Kidney epithelial cell (primary cell): ENCODE results near the gene PLD1. TPM values are rescaled to one million over a fixed set of nuclear protein-coding genes. Genes with fewer than 3 reads are reported as not detected.

Experiments used
- DNase-seq: peaks from one replicate; pipeline ENCODE4 v3.0.0-alpha.2; 2010; ENCODE audit warnings: low read depth
- H3K27me3 ChIP-seq: 2 replicates; pipeline ENCODE4 v1.6.0; 2011; ENCODE audit warnings: low read length; ENCODE audit not compliant: control insufficient read depth, insufficient read depth
- H3K36me3 ChIP-seq: 2 replicates; pipeline ENCODE4 v1.5.1; 2011; ENCODE audit warnings: low read length; ENCODE audit not compliant: control insufficient read depth, insufficient read depth
- H3K4me3 ChIP-seq: 2 replicates; pipeline ENCODE4 v1.5.1; 2011; ENCODE audit warnings: low read depth, mild to moderate bottlenecking, control low read depth, low read length
- CTCF ChIP-seq: IDR thresholded peaks from 2 replicates; pipeline ENCODE4 v1.5.1; 2011; ENCODE audit warnings: mild to moderate bottlenecking, moderate library complexity, low read length, control low read depth, inconsistent platforms; ENCODE audit not compliant: insufficient read depth, poor library complexity, severe bottlenecking
- total RNA-seq: library from RNA; depleted of rRNA; stranded (reverse); fragments of >200 nt; gene quantifications from 2 replicates; pipeline ENCODE4 v1.2.3, GENCODE V29; 2015

PLD1 gene
- total RNA-seq, 1 donor from 2014 or later = 5.8 TPM

DNA sequence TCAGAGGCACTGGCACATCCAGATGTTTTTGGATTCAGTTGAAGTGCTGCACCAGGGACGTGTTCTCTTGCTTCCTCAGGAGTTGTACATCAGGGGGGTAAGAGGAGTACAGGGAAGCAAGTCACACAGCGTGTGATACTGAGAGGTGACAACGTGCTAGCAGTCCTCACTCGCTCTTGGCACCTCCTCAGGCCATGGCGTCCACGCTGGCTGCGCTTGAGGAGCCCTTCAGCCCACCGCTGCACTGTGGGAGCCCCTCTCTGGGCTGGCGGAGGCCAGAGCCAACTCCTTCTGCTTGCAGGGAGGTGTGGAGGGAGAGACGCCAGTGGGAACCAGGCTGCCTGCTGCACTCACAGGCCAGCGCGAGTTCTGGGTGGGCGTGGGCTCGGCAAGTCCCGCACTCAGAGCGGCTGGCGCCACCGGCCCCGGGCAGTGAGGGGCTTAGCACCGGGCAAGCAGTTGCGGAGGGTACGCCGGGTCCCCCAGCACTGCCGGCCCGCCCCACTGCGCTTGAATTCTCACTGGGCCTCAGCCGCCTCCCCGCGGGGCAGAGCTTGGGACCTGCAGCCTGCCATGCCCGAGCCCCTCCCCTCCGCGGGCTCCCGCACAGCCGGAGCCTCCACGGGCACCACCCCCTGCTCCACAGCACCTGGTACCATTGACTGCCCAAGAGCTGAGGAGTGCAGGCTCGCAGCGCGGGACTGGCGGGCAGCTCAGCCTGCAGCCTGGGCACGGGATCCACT, 64.5 kb downstream of the PLD1 start:
- no peaks in the 10 kb centered on the region for H3K36me3 ChIP-seq
- no peak for TF ChIP-seq CTCF
- no peaks in the 10 kb centered on the region for H3K27me3 ChIP-seq
- no peak overlapping the region for H3K4me3 ChIP-seq
- DNase-seq = no peak

GRCh38 chr3:171744158-171744741, 66.0 kb downstream of the PLD1 start:
- Histone ChIP-seq H3K4me3 (no peak overlapping the region), H3K36me3 (no peaks in the 10 kb centered on the region), H3K27me3 (no peaks in the 10 kb centered on the region)
- DNase-seq = no peak
- no peak for TF ChIP-seq CTCF

- TF ChIP-seq CTCF = no peak
- Histone ChIP-seq H3K36me3 (no peaks in the 10 kb centered on the region), H3K27me3 (no peaks in the 10 kb centered on the region), H3K4me3 (no peak overlapping the region)
- DNase-seq = no peak
These were observed 66.7 kb downstream of the PLD1 start for GRCh38 chr3:171743327-171744157.

- TF ChIP-seq CTCF = no peak
- no peak for DNase-seq
- Histone ChIP-seq H3K4me3 (no peak overlapping the region), H3K27me3 (no peaks in the 10 kb centered on the region), H3K36me3 (peaks cover 1% of the 10 kb centered on the region)
These were observed 68.9 kb downstream of the PLD1 start for GRCh38 chr3:171741377-171741776.

GRCh38 chr3:171736556-171736955, 73.7 kb downstream of the PLD1 start:
- DNase-seq = no peak
- Histone ChIP-seq H3K27me3 (no peaks in the 10 kb centered on the region), H3K4me3 (no peak overlapping the region), H3K36me3 (peaks cover 2% of the 10 kb centered on the region)
- TF ChIP-seq CTCF = no peak
